HCT116 (cell line): ENCODE results near the gene MCFD2. TPM values are rescaled to one million over a fixed set of nuclear protein-coding genes. Genes with fewer than 3 reads are reported as not detected.

Source experiments
- ATAC-seq: fragments of 200-7000 bp; cut with Tn5 transposase; 2 replicates; pipeline ENCODE4 v1.9.1; 2020; ENCODE audit warnings: mild to moderate bottlenecking, moderate library complexity
- BruUV-seq: library from RNA; stranded (reverse); fragments of 400-500 nt; replicated peaks from 2 replicates; lab custom pipeline; 2021; lab: Mats Ljungman, UMichigan
- CTCF ChIA-PET: fragments of 300-600 bp; sonication (Branson Sonifier 250); formaldehyde crosslinking; loops from one replicate; lab custom pipeline; 2021; ENCODE audit warnings: antibody characterized with exemption; lab: Charles Lee
- POLR2A ChIA-PET: fragments of 300-600, 350-600 bp; sonication (Branson Sonifier 250); formaldehyde crosslinking; loops from one replicate; lab custom pipeline; 2021; ENCODE audit warnings: antibody characterized with exemption; lab: Charles Lee
- RAD21 ChIA-PET, 2 experiments: fragments of 300-600 bp; sonication (Branson Sonifier 250); formaldehyde crosslinking; loops; one replicate each; lab custom pipeline; 2023; ENCODE audit warnings: low total read pairs in 2 of 2; ENCODE audit not compliant: uncharacterized antibody in 2 of 2, unreplicated experiment in 2 of 2, low non-redundant PET in 1 of 2; lab: Charles Lee
- DNase-seq: peaks from one replicate; pipeline ENCODE4 v3.0.0-alpha.2; 2010; ENCODE audit warnings: low read depth, low spot score
- H2AFZ ChIP-seq: fragments of 200-600 bp; shearing (Covaris generic), sonication (generic); 2 replicates; pipeline ENCODE4 v1.6.1; 2017; ENCODE audit warnings: low read depth, mixed run types, mixed read lengths, antibody characterized with exemption, low read length; ENCODE audit not compliant: poor library complexity, severe bottlenecking
- H3K27ac ChIP-seq: 2 replicates; pipeline ENCODE4 v1.5.1; 2012; ENCODE audit warnings: low read depth, low read length
- H3K27me3 ChIP-seq: fragments of 200-600 bp; sonication (generic); 2 replicates; pipeline ENCODE4 v1.6.1; 2016; ENCODE audit warnings: mixed run types, low read length, mixed read lengths; ENCODE audit not compliant: insufficient read depth
- H3K36me3 ChIP-seq, 2 experiments: fragments of 200-500 bp in 1 of 2; fragments of 200-600 bp in 1 of 2; sonication (Bioruptor generic) in 1 of 2; sonication (generic) in 1 of 2; 2 replicates each; pipeline versions ENCODE4 v1.5.1 to v1.6.1; 2014 to 2016; ENCODE audit warnings: low read length in 2 of 2, inconsistent platforms in 1 of 2, mixed read lengths in 1 of 2, mixed run types in 1 of 2; ENCODE audit not compliant: insufficient read depth in 2 of 2, control insufficient read depth in 1 of 2
- H3K4me1 ChIP-seq, 2 experiments: fragments of 200-600 bp in 1 of 2; sonication (generic) in 1 of 2; 2 replicates each; pipeline versions ENCODE4 v1.5.1 to v1.6.1; 2012 to 2017; ENCODE audit warnings: low read length in 2 of 2, inconsistent platforms in 1 of 2, mild to moderate bottlenecking in 1 of 2, mixed read lengths in 1 of 2, mixed run types in 1 of 2, moderate library complexity in 1 of 2; ENCODE audit not compliant: insufficient read depth in 2 of 2, control insufficient read depth in 1 of 2
- H3K4me2 ChIP-seq: fragments of 200-600 bp; sonication (generic); 2 replicates; pipeline ENCODE4 v1.6.1; 2017; ENCODE audit warnings: mixed run types, low read length, mixed read lengths
- H3K4me3 ChIP-seq, 2 experiments: fragments of 200-600 bp in 1 of 2; sonication (generic) in 1 of 2; replicated peaks in 1 of 2; 2 replicates each; pipeline ENCODE4 v1.5.1; 2011 to 2016; ENCODE audit warnings: low read length in 2 of 2, control low read depth in 1 of 2, low read depth in 1 of 2, mild to moderate bottlenecking in 1 of 2, mixed read lengths in 1 of 2, mixed run types in 1 of 2
- H3K79me2 ChIP-seq: fragments of 200-600 bp; sonication (generic); 2 replicates; pipeline ENCODE4 v1.6.1; 2017; ENCODE audit warnings: mild to moderate bottlenecking, mixed run types, low read length, moderate library complexity, mixed read lengths; ENCODE audit not compliant: insufficient read depth
- H3K9ac ChIP-seq: fragments of 200-600 bp; sonication (generic); 2 replicates; pipeline ENCODE4 v1.6.1; 2016; ENCODE audit warnings: low read length, mixed read lengths
- H3K9me2 ChIP-seq: fragments of 200-600 bp; sonication (generic), shearing (Covaris generic); 2 replicates; pipeline ENCODE4 v1.6.1; 2017; ENCODE audit warnings: mixed run types, mild to moderate bottlenecking, moderate library complexity; ENCODE audit not compliant: insufficient read depth
- H3K9me3 ChIP-seq, 2 experiments: fragments of 200-500 bp in 1 of 2; fragments of 200-600 bp in 1 of 2; sonication (Bioruptor generic) in 1 of 2; sonication (generic) in 1 of 2; 2 replicates each; pipeline ENCODE4 v1.6.1; 2014 to 2017; ENCODE audit warnings: low read length in 2 of 2, mixed read lengths in 2 of 2, inconsistent platforms in 1 of 2, low read depth in 1 of 2, mild to moderate bottlenecking in 1 of 2, mixed run types in 1 of 2, moderate library complexity in 1 of 2; ENCODE audit not compliant: control insufficient read depth in 1 of 2, insufficient read depth in 1 of 2
- H4K20me1 ChIP-seq: fragments of 200-600 bp; sonication (generic), shearing (Covaris generic); 2 replicates; pipeline ENCODE4 v1.6.1; 2017; ENCODE audit warnings: mixed run types, mild to moderate bottlenecking, moderate library complexity; ENCODE audit not compliant: insufficient read depth
- CBX3 ChIP-seq: IDR thresholded peaks from 2 replicates; pipeline ENCODE4 v1.6.1; 2012; ENCODE audit warnings: low read depth
- CEBPB ChIP-seq: IDR thresholded peaks from 2 replicates; pipeline ENCODE4 v1.6.1; 2012; ENCODE audit warnings: low read depth
- EZH2 ChIP-seq: fragments of 200-600 bp; sonication (generic); IDR thresholded peaks from 2 replicates; pipeline ENCODE4 v1.6.1; 2017; ENCODE audit warnings: antibody characterized with exemption, mixed run types
- EZH2phosphoT487 ChIP-seq: fragments of 200-600 bp; IDR thresholded peaks from 2 replicates; pipeline ENCODE4 v1.6.1; 2018; ENCODE audit warnings: antibody characterized with exemption, borderline replicate concordance
- FOSL1 ChIP-seq: IDR thresholded peaks from 2 replicates; pipeline ENCODE4 v1.6.1; 2012; ENCODE audit warnings: low read depth
- JUND ChIP-seq: IDR thresholded peaks from 2 replicates; pipeline ENCODE4 v1.6.1; 2012
- POLR2A ChIP-seq: IDR thresholded peaks from 2 replicates; pipeline ENCODE4 v1.7.0; 2011; ENCODE audit warnings: borderline replicate concordance; ENCODE audit not compliant: insufficient read depth, insufficient read length; ENCODE audit errors: extremely low read depth
- POLR2AphosphoS5 ChIP-seq: IDR thresholded peaks from 2 replicates; pipeline ENCODE4 v1.6.1; 2011; ENCODE audit warnings: mild to moderate bottlenecking, low read depth, low read length, moderate library complexity
- RAD21 ChIP-seq: IDR thresholded peaks from 2 replicates; pipeline ENCODE4 v1.6.1; 2012; ENCODE audit warnings: low read depth, mild to moderate bottlenecking
- SIN3A ChIP-seq: IDR thresholded peaks from 2 replicates; pipeline ENCODE4 v1.6.1; 2012; ENCODE audit warnings: low read depth
- SP1 ChIP-seq: IDR thresholded peaks from 2 replicates; pipeline ENCODE4 v1.6.1; 2012; ENCODE audit warnings: low read depth
- SRF ChIP-seq: IDR thresholded peaks from 2 replicates; pipeline ENCODE4 v1.6.1; 2012; ENCODE audit warnings: low read depth
- TCF7L2 ChIP-seq: IDR thresholded peaks from 2 replicates; pipeline ENCODE4 v1.7.0; 2011; ENCODE audit warnings: borderline replicate concordance, inconsistent platforms; ENCODE audit not compliant: insufficient read depth, insufficient read length; ENCODE audit errors: extremely low read depth
- YY1 ChIP-seq: IDR thresholded peaks from 2 replicates; pipeline ENCODE4 v1.6.1; 2011; ENCODE audit warnings: low read length, low read depth, moderate library complexity, mild to moderate bottlenecking; ENCODE audit not compliant: insufficient replicate concordance; ENCODE audit errors: extremely low read depth
- ZFX ChIP-seq: fragments of 450-650 bp; IDR thresholded peaks from 2 replicates; pipeline ENCODE4 v1.6.1; 2017
- ZNF274 ChIP-seq: fragments of 200-500 bp; sonication (Bioruptor generic); IDR thresholded peaks from 2 replicates; pipeline ENCODE4 v1.6.1; 2014; ENCODE audit warnings: mild to moderate bottlenecking, low read depth, low read length, inconsistent platforms
- intact Hi-C: fragments of 100-400 bp; cut with micrococcal nuclease; formaldehyde crosslinking; loops from 2 replicates; pipeline ENCODE4 v1.10.0; 2022
- total RNA-seq: library from RNA; stranded (reverse); gene quantifications from one replicate; pipeline ENCODE4 v1.2.1, GENCODE V29; 2021; ENCODE audit not compliant: unreplicated experiment
- TF ChIP-seq, protein P1 (sequence below): IDR thresholded peaks from 2 replicates; pipeline ENCODE4 v1.6.1; 2012
- TF ChIP-seq, protein P2 (sequence below), 3 experiments: fragments of 200-600 bp in 1 of 3; sonication (generic) in 1 of 3; IDR thresholded peaks in 2 of 3; conservative IDR thresholded peaks in 1 of 3; 2 replicates each; pipeline ENCODE4 v1.5.1; 2012 to 2017; ENCODE audit warnings: low read depth in 2 of 3, low read length in 2 of 3, antibody characterized with exemption in 1 of 3, borderline replicate concordance in 1 of 3, control low read depth in 1 of 3, mild to moderate bottlenecking in 1 of 3, mixed read lengths in 1 of 3, mixed run types in 1 of 3, moderate library complexity in 1 of 3; ENCODE audit not compliant: insufficient read depth in 1 of 3
- TF ChIP-seq, protein P3 (sequence below): IDR thresholded peaks from 2 replicates; pipeline ENCODE4 v1.6.1; 2011; ENCODE audit warnings: mild to moderate bottlenecking, low read length, moderate library complexity; ENCODE audit not compliant: insufficient replicate concordance; ENCODE audit errors: extremely low read depth
- TF ChIP-seq, protein P4 (sequence below): IDR thresholded peaks from 2 replicates; pipeline ENCODE4 v1.6.1; 2012; ENCODE audit warnings: low read depth

The MCFD2 gene
- total RNA-seq, 1 experiment from 2014 or later, result 73.9 TPM

DNA sequence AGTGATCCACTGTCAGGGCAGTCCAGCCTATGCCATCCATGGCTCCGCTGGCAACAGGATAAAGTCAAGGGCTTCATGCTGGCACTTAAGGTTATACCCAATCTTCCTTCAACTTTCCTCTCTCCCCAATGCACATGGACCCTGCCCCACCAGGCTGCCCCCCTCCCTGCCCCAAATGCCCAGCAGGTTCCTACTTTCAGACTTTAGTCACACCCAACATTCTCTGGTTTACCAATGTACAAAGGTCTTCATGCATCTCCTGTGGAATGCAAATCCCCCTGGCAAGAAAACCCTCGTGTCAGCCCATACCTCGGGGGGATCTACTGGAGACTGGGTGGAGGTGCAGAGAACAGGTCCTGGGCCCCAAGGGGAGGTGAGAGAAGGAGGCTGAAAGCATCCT, 59.3 kb downstream of the MCFD2 start:
- CTCF ChIA-PET, result no interaction called here
- no peak for ATAC-seq
- Histone ChIP-seq H4K20me1 (no peaks in the 10 kb centered on the region), H3K9ac (peak overlapping the region; percentile 26), H3K9me2 (no peaks in the 10 kb centered on the region; the same call in 1 of the 2 replicates), H3K4me2 (peak overlapping the region; percentile 52), H3K9me3 (no peaks in the 10 kb centered on the region), H3K4me1 (peaks cover 31 to 69% of the 10 kb centered on the region in 2 experiments)
- no TSS peak for BruUV-seq
- DNase-seq, result no peak
- intact Hi-C loops, result no loop called here
- TF ChIP-seq SRF (no peak), ZNF274 (no peak), EZH2 (no peak), YY1 (no peak), TCF7L2 (no peak), CBX3 (no peak), RAD21 (no peak), POLR2A (no peak), ZFX (no peak), CEBPB (no peak), POLR2AphosphoS5 (no peak), JUND (no peak), SIN3A (no peak), SP1 (no peak), FOSL1 (no peak), EZH2phosphoT487 (no peak)
- TF ChIP-seq, protein P1, sequence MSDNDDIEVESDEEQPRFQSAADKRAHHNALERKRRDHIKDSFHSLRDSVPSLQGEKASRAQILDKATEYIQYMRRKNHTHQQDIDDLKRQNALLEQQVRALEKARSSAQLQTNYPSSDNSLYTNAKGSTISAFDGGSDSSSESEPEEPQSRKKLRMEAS, result no peak; the same call in 1 of the 2 replicates
- TF ChIP-seq, protein P2, sequence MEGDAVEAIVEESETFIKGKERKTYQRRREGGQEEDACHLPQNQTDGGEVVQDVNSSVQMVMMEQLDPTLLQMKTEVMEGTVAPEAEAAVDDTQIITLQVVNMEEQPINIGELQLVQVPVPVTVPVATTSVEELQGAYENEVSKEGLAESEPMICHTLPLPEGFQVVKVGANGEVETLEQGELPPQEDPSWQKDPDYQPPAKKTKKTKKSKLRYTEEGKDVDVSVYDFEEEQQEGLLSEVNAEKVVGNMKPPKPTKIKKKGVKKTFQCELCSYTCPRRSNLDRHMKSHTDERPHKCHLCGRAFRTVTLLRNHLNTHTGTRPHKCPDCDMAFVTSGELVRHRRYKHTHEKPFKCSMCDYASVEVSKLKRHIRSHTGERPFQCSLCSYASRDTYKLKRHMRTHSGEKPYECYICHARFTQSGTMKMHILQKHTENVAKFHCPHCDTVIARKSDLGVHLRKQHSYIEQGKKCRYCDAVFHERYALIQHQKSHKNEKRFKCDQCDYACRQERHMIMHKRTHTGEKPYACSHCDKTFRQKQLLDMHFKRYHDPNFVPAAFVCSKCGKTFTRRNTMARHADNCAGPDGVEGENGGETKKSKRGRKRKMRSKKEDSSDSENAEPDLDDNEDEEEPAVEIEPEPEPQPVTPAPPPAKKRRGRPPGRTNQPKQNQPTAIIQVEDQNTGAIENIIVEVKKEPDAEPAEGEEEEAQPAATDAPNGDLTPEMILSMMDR (IDR thresholded peaks at IDR 0.05 in 2 of 3, conservative IDR thresholded peaks at IDR 0.05 in 1 of 3; ENCODE audit: borderline replicate concordance in 1 of 3, insufficient read depth in 1 of 3, low read depth in 2 of 3, low read length in 2 of 3), result no peak
- TF ChIP-seq, protein P3, sequence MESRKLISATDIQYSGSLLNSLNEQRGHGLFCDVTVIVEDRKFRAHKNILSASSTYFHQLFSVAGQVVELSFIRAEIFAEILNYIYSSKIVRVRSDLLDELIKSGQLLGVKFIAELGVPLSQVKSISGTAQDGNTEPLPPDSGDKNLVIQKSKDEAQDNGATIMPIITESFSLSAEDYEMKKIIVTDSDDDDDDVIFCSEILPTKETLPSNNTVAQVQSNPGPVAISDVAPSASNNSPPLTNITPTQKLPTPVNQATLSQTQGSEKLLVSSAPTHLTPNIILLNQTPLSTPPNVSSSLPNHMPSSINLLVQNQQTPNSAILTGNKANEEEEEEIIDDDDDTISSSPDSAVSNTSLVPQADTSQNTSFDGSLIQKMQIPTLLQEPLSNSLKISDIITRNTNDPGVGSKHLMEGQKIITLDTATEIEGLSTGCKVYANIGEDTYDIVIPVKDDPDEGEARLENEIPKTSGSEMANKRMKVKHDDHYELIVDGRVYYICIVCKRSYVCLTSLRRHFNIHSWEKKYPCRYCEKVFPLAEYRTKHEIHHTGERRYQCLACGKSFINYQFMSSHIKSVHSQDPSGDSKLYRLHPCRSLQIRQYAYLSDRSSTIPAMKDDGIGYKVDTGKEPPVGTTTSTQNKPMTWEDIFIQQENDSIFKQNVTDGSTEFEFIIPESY, result no peak
- TF ChIP-seq, protein P4, sequence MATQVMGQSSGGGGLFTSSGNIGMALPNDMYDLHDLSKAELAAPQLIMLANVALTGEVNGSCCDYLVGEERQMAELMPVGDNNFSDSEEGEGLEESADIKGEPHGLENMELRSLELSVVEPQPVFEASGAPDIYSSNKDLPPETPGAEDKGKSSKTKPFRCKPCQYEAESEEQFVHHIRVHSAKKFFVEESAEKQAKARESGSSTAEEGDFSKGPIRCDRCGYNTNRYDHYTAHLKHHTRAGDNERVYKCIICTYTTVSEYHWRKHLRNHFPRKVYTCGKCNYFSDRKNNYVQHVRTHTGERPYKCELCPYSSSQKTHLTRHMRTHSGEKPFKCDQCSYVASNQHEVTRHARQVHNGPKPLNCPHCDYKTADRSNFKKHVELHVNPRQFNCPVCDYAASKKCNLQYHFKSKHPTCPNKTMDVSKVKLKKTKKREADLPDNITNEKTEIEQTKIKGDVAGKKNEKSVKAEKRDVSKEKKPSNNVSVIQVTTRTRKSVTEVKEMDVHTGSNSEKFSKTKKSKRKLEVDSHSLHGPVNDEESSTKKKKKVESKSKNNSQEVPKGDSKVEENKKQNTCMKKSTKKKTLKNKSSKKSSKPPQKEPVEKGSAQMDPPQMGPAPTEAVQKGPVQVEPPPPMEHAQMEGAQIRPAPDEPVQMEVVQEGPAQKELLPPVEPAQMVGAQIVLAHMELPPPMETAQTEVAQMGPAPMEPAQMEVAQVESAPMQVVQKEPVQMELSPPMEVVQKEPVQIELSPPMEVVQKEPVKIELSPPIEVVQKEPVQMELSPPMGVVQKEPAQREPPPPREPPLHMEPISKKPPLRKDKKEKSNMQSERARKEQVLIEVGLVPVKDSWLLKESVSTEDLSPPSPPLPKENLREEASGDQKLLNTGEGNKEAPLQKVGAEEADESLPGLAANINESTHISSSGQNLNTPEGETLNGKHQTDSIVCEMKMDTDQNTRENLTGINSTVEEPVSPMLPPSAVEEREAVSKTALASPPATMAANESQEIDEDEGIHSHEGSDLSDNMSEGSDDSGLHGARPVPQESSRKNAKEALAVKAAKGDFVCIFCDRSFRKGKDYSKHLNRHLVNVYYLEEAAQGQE, result no peak
- TF ChIP-seq, all 23 proteins: peak for 0
- H3K4me3 ChIP-seq, result peak overlapping the region in 1 of 2 experiments; percentile 12; a peak in 1 of 4 replicates
- H3K27me3 ChIP-seq, result no peaks in the 10 kb centered on the region
- ChIA-PET POLR2A (no interaction called here), RAD21 (no interaction called here)
- no peaks in the 10 kb centered on the region for H3K79me2 ChIP-seq
- no peak overlapping the region for H2AFZ ChIP-seq
- no peaks in the 10 kb centered on the region for H3K36me3 ChIP-seq
- H3K27ac ChIP-seq, result peak overlapping the region; percentile 95
